ENCODE results near the gene FRAS1. TPM values are rescaled to one million over a fixed set of nuclear protein-coding genes. Genes with fewer than 3 reads are reported as not detected.
A peak's percentile ranks its signal among the peaks of the same experiment; 100 is the strongest.

The FRAS1 gene
- total and polyA plus RNA-seq, 2 of the 8 experiments (the other 6 are each of a cell fraction or from before 2014, with no cell fraction given): 38.5 to 109 TPM

DNA sequence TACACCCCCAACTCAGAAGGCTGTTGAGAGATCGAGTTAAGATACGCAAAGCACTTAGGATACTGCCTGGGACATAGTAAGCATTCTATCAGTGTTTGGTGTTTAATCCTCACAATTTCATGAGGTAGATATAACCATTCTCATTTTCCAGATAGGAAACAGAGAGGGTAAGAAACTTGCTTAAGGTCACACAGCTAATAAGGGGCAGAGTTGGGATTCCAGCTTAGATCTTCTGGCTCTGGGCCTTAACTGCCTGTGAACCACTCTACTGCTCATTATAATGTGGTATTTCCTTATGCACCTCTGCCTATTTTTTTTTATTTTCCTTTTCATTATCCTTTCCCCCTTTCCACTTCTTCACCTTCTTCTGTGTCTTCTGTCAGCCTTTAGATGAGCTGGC is 252.2 kb downstream of the FRAS1 start:
- Histone ChIP-seq H3K4me1 (replicated peaks in 1 of 4; ENCODE audit: control insufficient read depth in 3 of 4, insufficient read depth in 4 of 4, low read length in 3 of 4) (peaks cover 3 to 22% (median 10%) of the 10 kb centered on the region in 4 experiments; a peak in 6 of 7 replicates), H3K4ac (replicated peaks; ENCODE audit: insufficient read length, low read depth, low read length) (no peak overlapping the region), H3K23ac (ENCODE audit: insufficient read length) (no peak overlapping the region), H3K79me1 (ENCODE audit: low read depth, low read length) (no peaks in the 10 kb centered on the region), H3K27ac (ENCODE audit: low read depth, low read length) (no peak overlapping the region), H4K8ac (ENCODE audit: extremely low read depth, insufficient read depth, low read length) (no peak overlapping the region), H3K79me2 (ENCODE audit: control insufficient read depth in 1 of 2, insufficient read depth in 2 of 2, low read length in 2 of 2) (no peaks in the 10 kb centered on the region), H2BK120ac (replicated peaks; ENCODE audit: low read depth, low read length) (no peak overlapping the region), H2BK20ac (ENCODE audit: low read length) (no peak overlapping the region), H3K9me3 (ENCODE audit: insufficient read depth in 2 of 2, low read depth in 1 of 2, low read length in 1 of 2) (no peaks in the 10 kb centered on the region), H3K56ac (replicated peaks; ENCODE audit: insufficient read length, low read depth, low read length) (no peak overlapping the region), H3K14ac (ENCODE audit: insufficient read length) (no peak overlapping the region), H3K4me3 (ENCODE audit: extremely low read depth in 1 of 4, insufficient read depth in 2 of 4, low read depth in 3 of 4, low read length in 4 of 4) (no peak overlapping the region), H4K91ac (replicated peaks; ENCODE audit: insufficient read length, low read length) (no peak overlapping the region), H3K27me3 (replicated peaks in 1 of 4; ENCODE audit: control insufficient read depth in 3 of 4, extremely low read depth in 1 of 4, insufficient read depth in 3 of 4, low read length in 3 of 4) (no peaks in the 10 kb centered on the region), H4K5ac (ENCODE audit: insufficient read length, low read depth, low read length) (no peak overlapping the region), H2BK15ac (ENCODE audit: low read length) (no peak overlapping the region), H3K23me2 (ENCODE audit: low read depth, low read length) (no peaks in the 10 kb centered on the region), H3K4me2 (ENCODE audit: insufficient read depth in 1 of 2, low read depth in 2 of 2, low read length in 2 of 2) (no peak overlapping the region), H4K20me1 (replicated peaks in 1 of 2; ENCODE audit: control insufficient read depth in 1 of 2, insufficient read depth in 2 of 2, low read length in 2 of 2) (no peaks in the 10 kb centered on the region), H2BK5ac (ENCODE audit: low read depth, low read length) (no peak overlapping the region), H3K36me3 (ENCODE audit: control insufficient read depth in 2 of 4, insufficient read depth in 4 of 4, low read length in 3 of 4) (peaks cover 5 to 37% (median 21%) of the 10 kb centered on the region in 4 experiments; a peak in 7 of 8 replicates), H2AFZ (ENCODE audit: low read length) (no peak overlapping the region), H3K9ac (replicated peaks in 1 of 4; ENCODE audit: extremely low read depth in 1 of 4, low read depth in 3 of 4, low read length in 3 of 4) (no peak overlapping the region), H2AK5ac (ENCODE audit: low read depth, low read length) (no peak overlapping the region), H3K18ac (ENCODE audit: extremely low read depth, low read length) (no peak overlapping the region), H2BK12ac (ENCODE audit: low read depth, low read length) (no peak overlapping the region)
- DNase-seq (ENCODE audit: low read depth in 1 of 2, low spot score in 2 of 2): no peak
- POLR2A ChIA-PET (ENCODE audit: partially characterized antibody): interaction anchor here (1.4 to 3.5 kb wide), 2 partner anchors 250 to 253 kb away, joined by 6 to 14 read pairs; partner anchors contain the start of gene FRAS1
- TF ChIP-seq MAFK (IDR thresholded peaks at IDR 0.05; ENCODE audit: low read depth, low read length): no peak
- peak; percentile 85 for TF ChIP-seq KDM1A (IDR thresholded peaks at IDR 0.05; ENCODE audit: borderline replicate concordance, low read length)
- whole genome bisulfite sequencing, 2 experiments (ENCODE audit: extremely low coverage in 1 of 2, insufficient coverage in 1 of 2, insufficient read length in 1 of 2, insufficient replicate concordance in 2 of 2, low coverage in 1 of 2, low lambda C conversion rate in 2 of 2, missing lambda C conversion rate in 1 of 2): 91% methylated on average over 2 of the region's 2 CpGs; no CpG with 5 or more reads in 1 of the 2 experiments
- CTCF ChIA-PET (ENCODE audit: partially characterized antibody): interaction anchor here (0.7 to 3.2 kb wide), 5 partner anchors 17 to 891 kb away, joined by 3 to 14 read pairs (median 3); no protein-coding TSS in a partner anchor
- no peak for FAIRE-seq

Data from H1 (cell line).